G401 (cell line): ENCODE measurements around the gene GPC6. TPM values are rescaled to one million over a fixed set of nuclear protein-coding genes. Genes with fewer than 3 reads are reported as not detected.

Source experiments
- DNase-seq: peaks from one replicate; pipeline ENCODE4 v3.0.0-alpha.2; 2015; ENCODE audit warnings: low spot score
- in situ Hi-C: cut with HindIII; loops from 2 replicates; pipeline ENCODE4 v1.10.0; 2016; ENCODE audit warnings: low sequenced_read_pairs, mixed read lengths
- total RNA-seq: library from RNA; depleted of rRNA; stranded (reverse); fragments of >200 nt; shearing (Covaris generic); gene quantifications from 2 replicates; pipeline ENCODE4 v1.2.3, GENCODE V29; 2014

Gene GPC6
- total RNA-seq, 1 experiment from 2014 or later: 2.1 TPM

DNA sequence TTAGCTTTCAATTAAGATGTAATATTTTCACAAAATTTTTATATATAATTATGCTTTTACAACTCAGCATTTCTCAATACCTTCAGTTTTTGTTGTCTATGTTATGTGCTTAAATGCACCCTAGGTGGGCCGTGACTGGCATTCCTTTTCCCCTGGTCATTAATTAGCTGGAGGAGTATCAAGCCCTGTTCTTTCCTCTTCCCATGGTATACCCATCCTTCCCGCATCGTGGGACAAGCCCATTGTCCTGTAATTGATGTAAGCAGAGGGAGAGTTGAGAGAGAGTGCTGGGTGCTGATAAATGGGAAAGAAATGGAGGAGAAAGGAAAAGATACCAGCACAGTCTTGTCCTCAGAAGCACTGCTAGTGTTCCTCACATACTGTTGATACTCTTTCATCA is 591.7 kb downstream of the GPC6 start:
- in situ Hi-C loops: no loop called here
- no peak for DNase-seq

DNA sequence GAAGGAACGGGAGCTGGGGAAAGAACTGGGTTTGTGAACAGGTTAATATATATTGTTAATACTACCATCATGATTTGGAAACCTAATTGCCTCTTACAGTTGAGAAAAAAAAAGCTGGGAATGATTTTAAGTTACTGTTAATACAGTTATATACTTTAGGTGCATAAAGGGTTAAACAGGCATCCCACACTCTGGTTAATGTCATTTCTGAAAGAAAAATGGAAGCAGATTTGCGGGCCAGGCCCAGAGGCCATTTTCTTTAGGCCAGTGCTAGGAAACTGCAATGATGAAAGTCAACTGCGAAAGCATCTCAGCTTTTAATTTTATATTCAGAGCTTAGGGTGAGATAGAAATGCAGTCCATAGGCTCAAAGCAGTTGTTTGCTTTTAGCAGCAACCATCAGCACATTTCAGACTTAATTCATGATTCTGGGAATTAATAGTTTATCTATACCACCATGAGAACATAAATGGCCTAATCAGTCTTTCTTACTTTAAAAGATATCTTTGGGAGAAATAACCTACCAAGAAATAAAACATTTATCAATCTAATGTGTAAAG is 592.8 kb downstream of the GPC6 start:
- no peak for DNase-seq
- in situ Hi-C loops: no loop called here

DNA sequence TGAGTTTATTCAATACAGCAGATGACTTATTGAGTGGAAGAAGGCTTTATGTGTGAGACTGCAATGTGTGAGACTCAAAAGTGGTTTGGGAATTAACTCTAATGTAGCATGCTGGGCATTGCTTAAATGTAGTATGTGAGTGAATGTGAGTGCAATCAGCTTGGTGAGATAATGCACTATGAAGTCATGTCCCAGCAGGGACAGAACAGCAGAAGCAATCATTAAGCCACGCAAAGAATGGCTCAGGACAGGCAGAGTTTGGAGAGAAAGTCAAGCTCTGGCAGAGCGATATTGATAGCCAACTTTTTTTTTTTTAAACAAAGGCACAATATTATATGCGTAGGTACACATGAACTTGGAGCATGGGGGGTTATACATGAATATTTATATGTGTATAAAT is 597.7 kb downstream of the GPC6 start:
- in situ Hi-C loops: no loop called here
- no peak for DNase-seq

DNA sequence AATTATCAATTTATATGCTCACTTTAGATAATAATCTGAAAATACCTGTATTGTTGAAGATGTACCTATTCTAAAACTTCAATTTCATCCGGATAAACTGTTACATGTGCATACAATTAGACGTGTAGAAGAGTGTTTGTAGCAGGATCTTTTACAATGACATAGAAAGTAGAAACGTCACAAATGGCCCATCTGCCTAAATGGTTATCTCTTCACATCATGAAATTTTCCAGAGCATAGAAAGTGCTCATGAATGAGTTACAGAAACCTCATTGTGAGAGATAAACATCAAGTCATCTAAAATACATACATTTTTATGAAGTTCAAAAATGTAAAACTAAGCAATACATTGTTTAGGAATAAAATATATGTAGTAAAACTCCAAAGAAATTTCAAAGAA is 607.4 kb downstream of the GPC6 start:
- DNase-seq: no peak
- in situ Hi-C loops: no loop called here

DNA sequence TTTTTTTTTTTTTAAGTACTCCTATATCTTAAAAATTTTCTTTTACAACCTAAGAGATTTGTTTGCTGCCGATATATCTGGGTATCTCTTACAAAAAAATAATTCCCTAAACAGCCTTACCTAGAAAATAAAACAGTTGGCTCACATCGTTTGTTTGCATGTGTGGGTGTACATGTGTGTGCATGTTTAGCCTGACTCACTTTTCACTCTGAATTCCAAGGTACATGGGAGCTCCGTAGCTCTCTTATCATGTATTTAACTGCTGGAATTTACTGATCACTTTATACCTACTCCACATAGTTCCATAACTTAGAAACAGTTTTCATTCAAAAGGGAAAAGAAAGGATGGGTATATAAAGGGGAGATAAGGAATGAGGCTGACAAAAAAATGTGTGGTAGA is 616.5 kb downstream of the GPC6 start:
- in situ Hi-C loops: no loop called here

DNA sequence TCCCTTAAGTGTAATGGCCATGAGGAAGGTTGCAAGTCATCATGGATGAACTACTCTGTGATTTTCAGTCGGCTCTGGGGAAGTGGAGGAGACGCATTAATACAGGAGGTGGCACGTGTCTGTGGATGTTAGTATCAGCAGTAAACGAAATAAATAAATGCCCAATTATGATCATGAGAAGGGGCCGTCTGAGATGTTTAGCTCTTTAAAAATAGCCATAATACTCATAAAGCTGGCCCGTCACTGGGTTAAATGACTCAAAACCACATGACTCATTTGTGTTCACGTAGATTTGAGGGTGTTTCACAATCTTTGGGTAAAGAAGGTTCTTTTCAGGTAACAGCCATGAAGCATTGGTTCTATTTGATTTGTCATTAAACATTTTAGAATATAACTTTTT is 620.6 kb downstream of the GPC6 start:
- DNase-seq: no peak
- in situ Hi-C loops: no loop called here

More for the DNA sequence above, 616.5 kb downstream of the GPC6 start:
- DNase-seq: no peak

DNA sequence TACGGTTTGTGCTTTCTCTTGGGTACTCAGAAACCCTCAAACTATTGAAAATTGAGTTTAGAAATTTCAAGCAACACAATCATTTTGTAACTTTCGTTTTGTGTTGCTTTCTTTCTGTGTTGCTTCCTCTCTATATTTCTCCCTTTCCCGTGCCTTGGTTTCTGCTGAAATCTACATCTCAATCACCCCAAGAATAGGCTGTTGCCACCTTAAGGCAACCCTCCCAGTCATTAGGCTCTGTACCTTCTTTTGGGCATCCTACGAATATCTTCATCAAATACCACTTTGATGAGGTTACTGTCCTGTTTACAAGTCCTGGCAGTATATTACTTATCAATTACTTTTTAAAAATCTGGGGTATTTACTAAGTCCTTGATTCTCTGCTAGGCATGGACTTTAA is 621.6 kb downstream of the GPC6 start:
- in situ Hi-C loops: no loop called here

DNA sequence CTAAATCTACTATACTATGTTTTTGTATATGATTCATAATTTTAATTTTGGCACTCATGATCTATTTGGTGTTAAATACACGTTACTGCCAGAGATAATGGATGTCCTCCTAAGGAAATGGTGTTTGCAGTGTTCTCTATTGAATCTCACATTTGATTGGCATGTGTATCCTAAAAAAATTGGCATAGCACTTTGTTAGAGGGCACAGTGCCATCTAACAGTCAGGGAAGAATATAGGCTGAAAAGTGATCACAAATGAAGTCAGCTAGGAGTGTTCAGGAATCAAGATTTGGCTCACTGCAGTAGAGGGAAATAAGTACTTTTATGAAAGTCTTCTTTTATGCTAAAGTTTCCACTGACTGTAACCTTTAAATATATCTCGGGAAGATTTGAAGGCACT is 624.6 kb downstream of the GPC6 start:
- in situ Hi-C loops: no loop called here
- DNase-seq: no peak

More for the DNA sequence above, 621.6 kb downstream of the GPC6 start:
- DNase-seq: no peak

DNA sequence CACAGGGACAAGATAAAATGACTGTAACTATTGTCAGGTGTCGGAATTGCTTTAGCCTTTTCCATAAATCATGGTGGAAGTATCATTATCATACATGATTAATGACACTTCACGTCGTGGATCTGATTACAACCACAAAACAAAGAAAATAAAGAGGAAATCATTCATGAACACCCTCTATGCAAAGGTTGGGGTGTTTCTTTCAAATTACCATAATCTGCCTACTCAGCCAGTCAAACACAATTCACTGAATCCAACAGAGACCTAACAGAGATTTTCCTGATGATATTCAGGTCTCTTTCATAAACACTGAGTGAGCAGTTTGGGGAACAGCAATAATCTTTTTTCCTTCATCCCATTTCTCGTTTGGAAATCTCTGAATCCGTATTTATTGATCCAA is 627.3 kb downstream of the GPC6 start:
- DNase-seq: no peak
- in situ Hi-C loops: no loop called here

DNA sequence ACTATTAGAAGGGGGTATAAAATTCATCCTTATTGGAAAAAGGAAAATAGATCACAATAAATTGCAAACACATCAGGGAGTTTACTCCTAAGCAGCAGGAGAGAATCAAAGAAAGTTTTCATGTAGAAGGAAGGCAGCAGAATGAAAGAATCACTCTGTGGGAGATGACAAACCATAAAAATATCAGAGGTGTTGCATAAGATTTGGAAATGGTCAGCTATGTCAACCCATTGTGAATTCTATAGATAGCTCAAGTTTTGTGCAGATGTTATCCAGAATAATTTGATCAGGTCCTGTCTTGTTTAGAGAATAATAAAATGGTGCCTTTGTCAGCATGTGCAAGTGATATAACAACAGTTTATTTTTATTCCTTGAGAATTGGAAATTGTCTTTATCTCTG is 630.5 kb downstream of the GPC6 start:
- DNase-seq: no peak
- in situ Hi-C loops: no loop called here

DNA sequence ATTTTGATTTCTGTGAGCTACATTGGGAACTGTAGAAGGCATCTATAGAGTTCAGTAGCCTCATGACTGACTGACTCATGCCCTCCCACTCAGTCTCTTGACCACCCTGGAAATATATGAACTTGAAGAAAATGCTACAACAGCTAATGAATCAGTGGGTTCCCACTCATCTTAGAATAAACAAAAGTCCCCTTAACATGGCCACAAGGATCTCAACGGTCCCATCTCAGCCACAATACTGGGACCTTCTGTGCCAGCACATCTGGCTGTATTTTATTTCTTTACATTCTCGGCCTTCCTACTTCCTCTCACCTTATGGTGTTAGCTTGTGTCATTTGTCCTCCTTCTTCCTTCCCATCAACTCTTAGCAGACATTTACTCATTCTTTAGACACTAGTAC is 633.1 kb downstream of the GPC6 start:
- DNase-seq: no peak
- in situ Hi-C loops: no loop called here

DNA sequence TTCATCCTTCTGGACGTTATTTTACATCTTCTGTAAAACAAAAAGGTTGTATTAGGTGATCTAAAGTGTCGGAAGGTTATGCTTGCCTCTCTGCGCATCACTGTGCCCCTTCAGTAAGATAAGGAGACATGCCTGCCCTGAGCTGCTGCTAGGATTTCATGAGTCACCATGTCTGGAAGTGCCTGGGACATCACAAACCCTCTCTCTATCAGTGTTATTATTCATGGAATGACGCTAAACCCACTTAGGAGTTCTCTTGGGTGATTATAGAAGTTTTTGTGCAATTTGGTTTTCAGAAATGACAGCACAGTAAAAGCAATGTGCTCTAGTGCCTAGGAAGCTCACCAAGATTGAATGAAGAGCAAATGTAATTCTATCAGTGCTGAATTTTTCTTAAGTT is 635.2 kb downstream of the GPC6 start:
- in situ Hi-C loops: no loop called here
- DNase-seq: no peak

DNA sequence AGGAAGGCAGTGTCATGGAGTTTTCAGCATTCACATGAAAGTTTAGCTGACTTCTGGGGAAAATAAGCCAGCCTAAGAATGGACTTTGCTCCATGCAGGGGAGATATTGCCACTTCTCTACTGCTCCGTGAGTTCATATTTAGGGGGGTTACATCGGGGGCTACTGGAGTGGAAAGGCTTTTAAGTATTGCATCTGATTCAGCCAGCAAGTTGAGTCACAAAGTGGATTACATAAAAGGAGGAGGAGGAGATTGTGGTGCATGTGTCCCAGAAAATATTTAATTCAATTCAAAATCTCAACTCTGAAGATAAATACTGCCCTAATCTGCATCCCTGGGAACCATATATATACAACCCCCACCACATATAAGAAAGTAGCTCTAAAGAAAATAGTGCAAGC is 635.7 kb downstream of the GPC6 start:
- in situ Hi-C loops: no loop called here
- DNase-seq: no peak

DNA sequence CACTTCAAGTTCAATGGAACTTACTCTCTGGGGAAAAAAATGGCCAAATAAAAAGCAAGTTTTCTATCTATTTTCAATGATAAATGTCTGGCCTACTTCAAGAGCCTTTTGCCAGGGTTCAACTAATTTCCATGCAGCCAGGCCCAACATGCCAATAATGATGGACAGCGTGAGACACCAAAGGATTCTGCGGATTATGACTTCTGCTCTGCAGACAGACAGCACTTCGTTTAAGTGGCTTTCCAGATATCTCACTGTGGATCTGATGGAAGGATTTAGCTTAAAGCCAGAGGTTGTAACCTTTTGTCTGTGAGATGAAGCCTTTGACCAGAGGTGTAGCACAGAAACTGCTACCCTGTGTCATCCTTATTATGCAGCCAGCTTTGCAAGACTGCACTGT is 638.6 kb downstream of the GPC6 start:
- in situ Hi-C loops: no loop called here
- no peak for DNase-seq

DNA sequence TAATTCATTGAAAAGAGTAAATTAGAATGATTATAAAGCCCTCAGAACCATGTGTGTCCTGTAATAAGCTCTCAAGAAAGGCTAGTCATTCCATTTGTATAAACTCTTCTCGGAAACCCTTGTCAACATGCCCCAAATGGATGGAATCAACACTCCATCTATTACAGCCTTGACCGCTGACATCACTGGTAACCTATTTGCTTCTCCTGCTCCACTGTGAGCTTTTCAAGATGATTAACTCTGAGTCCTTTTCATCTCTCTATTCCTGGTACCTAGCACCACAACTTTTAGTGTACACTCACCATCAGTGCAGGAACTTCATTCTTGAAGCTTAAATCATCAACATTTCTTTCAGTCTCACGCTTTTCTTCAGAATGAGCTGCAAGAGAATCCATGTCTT is 640.9 kb downstream of the GPC6 start:
- in situ Hi-C loops: no loop called here
- DNase-seq: no peak

DNA sequence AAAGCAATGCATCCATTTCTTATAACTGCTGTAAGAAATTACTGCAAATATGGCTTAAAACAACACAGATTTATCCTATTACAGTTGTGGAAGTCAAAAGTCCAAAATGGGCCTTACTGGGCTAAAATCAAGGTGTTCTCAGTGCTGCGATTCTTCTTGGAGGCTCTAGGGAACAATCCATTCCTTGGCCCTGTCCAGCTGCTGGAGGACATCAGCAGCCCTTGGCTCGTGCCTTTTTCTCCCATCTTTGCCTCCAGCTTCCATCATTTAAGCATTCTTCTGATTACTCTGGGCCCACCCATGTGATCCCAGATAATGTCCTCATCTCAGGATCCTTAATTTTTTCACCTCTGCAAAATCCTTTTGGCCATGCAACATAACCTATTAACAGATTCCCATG is 645.8 kb downstream of the GPC6 start:
- in situ Hi-C loops: no loop called here
- no peak for DNase-seq

DNA sequence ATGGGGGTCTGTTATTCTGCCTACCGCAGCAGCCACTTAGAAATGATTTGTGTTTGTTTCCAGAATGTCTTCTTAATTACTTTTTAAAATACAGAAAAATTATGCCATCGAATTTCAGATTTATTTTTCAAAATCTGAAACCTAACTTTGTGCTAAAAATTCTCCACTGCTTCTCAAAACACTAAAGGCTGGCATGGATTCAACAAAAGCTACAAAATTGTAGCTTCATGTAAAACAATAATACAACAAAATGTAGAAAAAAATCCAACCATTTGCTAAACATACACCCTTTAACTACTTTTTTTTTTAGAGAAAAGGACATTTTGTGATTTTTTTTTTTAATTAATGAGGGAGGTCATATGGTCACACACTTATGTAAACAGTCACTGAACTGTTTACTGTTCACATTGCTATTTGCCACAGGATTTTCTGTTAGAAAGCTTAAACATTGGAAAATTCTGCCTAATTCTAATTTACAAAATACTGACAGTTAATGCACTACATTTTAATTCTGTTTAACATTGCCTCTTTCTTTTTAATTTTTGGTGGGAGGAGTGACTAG is 646.3 kb downstream of the GPC6 start:
- in situ Hi-C loops: no loop called here

DNA sequence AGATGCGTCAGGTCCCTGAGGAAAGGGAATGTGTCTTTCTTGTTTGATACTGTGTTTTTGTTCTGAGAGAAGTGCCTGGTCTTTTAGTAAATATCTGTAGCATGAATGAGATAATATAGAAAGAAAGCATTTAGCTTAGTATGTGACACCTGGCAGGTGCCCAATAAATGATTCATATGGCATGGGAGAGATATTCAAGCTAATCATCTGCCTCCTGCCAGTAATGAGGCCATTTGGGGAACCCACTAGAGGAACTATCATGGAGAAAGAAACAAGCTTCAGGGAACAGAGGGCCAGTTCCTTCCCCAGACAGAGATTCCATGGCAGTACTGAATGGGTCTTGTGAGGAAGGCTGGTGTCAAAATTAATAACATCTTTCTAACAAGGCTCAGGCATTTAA is 648.9 kb downstream of the GPC6 start:
- in situ Hi-C loops: no loop called here
- DNase-seq: no peak

More for the DNA sequence above, 646.3 kb downstream of the GPC6 start:
- DNase-seq: no peak

DNA sequence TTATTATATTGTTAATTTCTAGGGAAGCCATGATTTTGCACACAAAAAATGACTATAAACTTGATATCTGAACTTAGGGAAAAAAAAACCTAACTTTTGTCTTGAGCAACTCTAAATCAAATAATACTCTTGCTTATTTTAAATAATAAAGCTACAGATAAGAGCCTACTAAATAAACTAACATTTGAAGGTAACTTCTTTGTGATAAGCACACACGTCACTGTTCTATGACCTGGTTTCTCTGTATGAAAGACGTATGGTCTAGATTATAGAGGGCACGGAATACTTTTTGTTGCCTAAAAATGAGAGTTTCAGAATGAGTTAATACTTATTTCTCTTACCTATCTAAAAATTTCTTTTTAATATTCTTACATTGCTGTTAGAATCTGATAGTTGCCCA is 649.6 kb downstream of the GPC6 start:
- in situ Hi-C loops: no loop called here
- no peak for DNase-seq

DNA sequence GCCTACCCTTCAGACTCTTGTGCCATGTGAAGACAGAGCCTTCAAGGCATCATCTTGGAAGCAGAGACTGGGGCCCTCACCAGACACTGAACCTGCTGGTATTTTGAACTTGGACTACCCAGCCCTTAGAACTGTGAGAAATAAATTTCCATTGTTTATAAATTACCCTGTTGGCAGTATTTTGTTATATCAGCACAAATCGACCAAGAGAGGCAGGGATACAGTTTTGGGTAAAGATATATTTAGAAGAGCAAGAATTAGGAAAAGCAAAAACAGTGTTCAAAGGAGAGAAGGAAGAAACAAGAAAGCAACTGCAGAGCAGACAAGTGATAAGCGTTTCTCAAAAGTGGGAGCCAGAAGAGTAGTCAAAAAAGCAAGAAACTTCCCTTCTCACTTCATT is 652.1 kb downstream of the GPC6 start:
- DNase-seq: no peak
- in situ Hi-C loops: no loop called here

DNA sequence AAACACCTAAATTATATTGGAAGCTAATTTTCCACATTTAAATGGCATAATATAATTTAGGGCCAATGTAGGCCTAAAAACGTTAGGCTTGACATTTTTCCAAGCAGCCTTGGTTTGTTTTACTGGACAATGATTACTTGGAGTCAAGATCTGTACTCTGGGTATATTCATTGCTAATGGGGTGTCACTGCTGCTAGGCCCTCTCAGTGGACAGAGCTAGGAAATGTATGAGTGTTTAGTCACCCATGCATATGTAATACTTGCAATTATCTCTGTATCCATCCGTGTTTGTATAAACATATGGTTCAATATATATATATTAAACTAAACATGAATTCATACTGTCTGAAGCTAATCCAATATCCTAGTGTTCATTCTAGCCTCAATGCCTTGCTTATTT is 654.8 kb downstream of the GPC6 start:
- DNase-seq: no peak
- in situ Hi-C loops: no loop called here
